Skeletal muscle satellite cell (primary cell): ENCODE data around the gene ARPC1B.

Source experiments
- H3K27me3 ChIP-seq: 2 replicates; pipeline ENCODE4 v1.7.0; 2013; ENCODE audit warnings: low read length; ENCODE audit not compliant: control insufficient read depth, insufficient read depth
- H3K36me3 ChIP-seq: 2 replicates; pipeline ENCODE4 v1.7.0; 2013; ENCODE audit warnings: mild to moderate bottlenecking, control low read depth, low read length; ENCODE audit not compliant: insufficient read depth
- H3K4me1 ChIP-seq: 2 replicates; pipeline ENCODE4 v1.7.0; 2013; ENCODE audit warnings: low read length; ENCODE audit not compliant: control insufficient read depth, insufficient read depth
- H3K4me2 ChIP-seq: 2 replicates; pipeline ENCODE4 v1.7.0; 2013; ENCODE audit warnings: mild to moderate bottlenecking, low read length
- H3K4me3 ChIP-seq: 2 replicates; pipeline ENCODE4 v1.7.0; 2013; ENCODE audit warnings: low read length
- H3K9ac ChIP-seq: 2 replicates; pipeline ENCODE4 v1.7.0; 2013; ENCODE audit warnings: mild to moderate bottlenecking, low read depth, low read length, moderate library complexity
- H3K9me3 ChIP-seq: replicated peaks from 2 replicates; pipeline ENCODE4 v1.7.0; 2013; ENCODE audit warnings: mild to moderate bottlenecking, control low read depth, low read length

The ARPC1B gene

DNA sequence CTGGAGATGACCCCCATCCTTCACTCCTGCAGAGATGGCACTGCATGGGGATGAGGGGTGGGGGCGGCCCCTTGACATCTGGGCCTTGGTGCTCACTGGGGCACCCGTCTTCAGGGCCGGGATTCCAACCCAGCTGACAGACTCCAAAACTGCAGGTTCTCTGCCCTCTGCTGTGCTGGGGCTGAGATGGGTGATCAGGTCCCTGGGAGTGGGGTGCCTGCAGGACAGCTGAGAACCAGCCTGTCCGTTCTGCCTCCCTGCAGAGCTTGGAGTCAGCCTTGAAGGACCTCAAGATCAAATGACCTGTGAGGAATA, 19.6 kb downstream of the ARPC1B start:
- Histone ChIP-seq H3K4me1 (peaks cover 13% of the 10 kb centered on the region), H3K27me3 (no peaks in the 10 kb centered on the region), H3K36me3 (peaks cover 95% of the 10 kb centered on the region), H3K9ac (no peak overlapping the region), H3K4me2 (no peak overlapping the region), H3K9me3 (no peaks in the 10 kb centered on the region), H3K4me3 (no peak overlapping the region)

DNA sequence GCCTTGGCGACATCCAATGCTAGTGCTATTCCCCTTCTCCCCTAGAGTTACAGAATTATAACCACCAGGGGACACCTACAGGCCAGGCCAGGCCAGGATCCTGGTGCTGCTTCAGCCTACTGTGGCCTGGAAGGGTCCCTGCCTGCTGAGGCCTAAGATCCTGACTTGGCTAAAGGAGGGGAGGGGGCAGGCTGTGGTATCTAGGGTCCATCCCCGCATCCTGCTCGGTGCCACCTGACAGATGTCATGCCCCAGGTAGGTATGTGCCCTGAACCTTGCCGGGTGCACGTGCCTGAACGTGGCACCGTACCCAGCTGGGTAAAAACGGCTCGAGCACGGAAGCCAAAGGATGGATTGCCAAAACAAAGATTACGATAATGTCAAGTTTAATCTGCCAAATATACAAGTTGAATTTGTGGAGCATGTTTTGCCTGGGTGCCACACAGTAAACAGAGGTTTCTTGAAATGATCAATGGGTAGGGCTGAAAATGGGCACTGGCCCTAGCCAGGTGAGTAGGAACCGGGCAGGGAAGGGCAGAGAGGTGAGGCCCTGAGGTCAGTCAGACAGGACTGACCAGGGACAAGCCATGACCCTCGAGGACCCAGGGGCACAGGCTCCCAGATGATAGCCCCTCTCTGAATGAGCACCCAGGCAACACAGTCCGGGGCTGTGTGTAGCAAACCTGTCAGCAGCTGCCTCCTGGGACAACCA, 21.2 kb downstream of the ARPC1B start:
- Histone ChIP-seq H3K9ac (no peak overlapping the region), H3K9me3 (no peaks in the 10 kb centered on the region), H3K27me3 (no peaks in the 10 kb centered on the region), H3K4me1 (peaks cover 13% of the 10 kb centered on the region), H3K4me3 (no peak overlapping the region), H3K36me3 (peaks cover 94% of the 10 kb centered on the region), H3K4me2 (no peak overlapping the region)

- H3K9me3 ChIP-seq, result no peaks in the 10 kb centered on the region
- peaks cover 13% of the 10 kb centered on the region for H3K4me1 ChIP-seq
- H3K4me2 ChIP-seq, result no peak overlapping the region
- no peaks in the 10 kb centered on the region for H3K27me3 ChIP-seq
- peaks cover 93% of the 10 kb centered on the region for H3K36me3 ChIP-seq
- H3K4me3 ChIP-seq, result no peak overlapping the region
- H3K9ac ChIP-seq, result no peak overlapping the region
These were observed 22.1 kb downstream of the ARPC1B start for GRCh38 chr7:99396418-99397296.

GRCh38 chr7:99397297-99397983, 22.9 kb downstream of the ARPC1B start:
- H3K4me3 ChIP-seq, result no peak overlapping the region
- H3K36me3 ChIP-seq, result peaks cover 86% of the 10 kb centered on the region
- no peaks in the 10 kb centered on the region for H3K9me3 ChIP-seq
- H3K9ac ChIP-seq, result no peak overlapping the region
- peaks cover 9% of the 10 kb centered on the region for H3K4me1 ChIP-seq
- H3K4me2 ChIP-seq, result no peak overlapping the region
- H3K27me3 ChIP-seq, result no peaks in the 10 kb centered on the region

DNA sequence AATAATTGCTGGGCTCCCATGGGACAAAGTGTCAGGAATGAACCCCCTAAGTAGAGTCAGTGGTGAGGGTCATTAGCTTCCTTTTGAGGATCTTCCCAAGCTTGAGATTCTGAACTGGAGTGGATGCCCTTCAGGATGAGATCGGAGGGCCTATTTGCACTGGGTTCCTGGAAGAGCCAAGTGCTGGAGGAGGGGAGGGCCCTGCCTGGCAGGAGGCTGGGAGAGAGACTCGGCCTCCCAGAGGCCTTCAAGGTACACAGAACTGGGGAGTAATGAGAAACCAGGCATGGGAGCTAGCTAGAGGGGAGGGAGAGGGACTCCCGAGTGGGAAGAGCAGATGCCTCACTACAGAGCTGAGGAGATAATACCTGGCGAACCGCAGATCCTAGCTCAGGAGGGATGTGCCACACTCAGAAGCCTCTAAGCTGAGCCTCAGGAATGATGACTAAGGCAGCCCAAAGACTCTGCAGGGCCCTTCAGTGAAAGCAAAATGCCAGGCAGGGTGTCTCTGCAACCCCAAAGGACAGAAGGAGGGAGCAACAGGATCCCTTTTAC, 24.4 kb downstream of the ARPC1B start:
- Histone ChIP-seq H3K36me3 (peaks cover 83% of the 10 kb centered on the region), H3K4me2 (no peak overlapping the region), H3K9ac (no peak overlapping the region), H3K4me3 (no peak overlapping the region), H3K4me1 (peaks cover 2% of the 10 kb centered on the region), H3K9me3 (no peaks in the 10 kb centered on the region), H3K27me3 (no peaks in the 10 kb centered on the region)

DNA sequence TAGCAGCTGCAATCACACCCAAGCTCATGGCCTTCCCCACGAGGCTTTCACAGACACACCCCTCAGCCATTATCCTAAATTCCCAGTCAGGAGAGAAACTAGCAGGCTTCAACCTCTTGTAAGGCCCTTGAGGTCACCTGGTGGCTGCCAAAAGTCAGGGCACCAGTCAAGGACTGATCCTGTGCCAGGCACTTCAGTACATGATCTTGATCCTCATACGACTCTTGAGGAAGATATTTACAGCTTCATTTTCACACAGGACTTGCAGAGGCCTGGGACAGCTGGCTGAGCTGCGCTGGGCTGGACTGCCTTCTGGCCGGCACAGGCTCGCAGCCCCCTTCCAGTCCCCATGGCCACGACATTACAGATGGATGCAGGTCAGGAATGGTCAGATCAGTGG, 25.1 kb downstream of the ARPC1B start:
- peaks cover 83% of the 10 kb centered on the region for H3K36me3 ChIP-seq

DNA sequence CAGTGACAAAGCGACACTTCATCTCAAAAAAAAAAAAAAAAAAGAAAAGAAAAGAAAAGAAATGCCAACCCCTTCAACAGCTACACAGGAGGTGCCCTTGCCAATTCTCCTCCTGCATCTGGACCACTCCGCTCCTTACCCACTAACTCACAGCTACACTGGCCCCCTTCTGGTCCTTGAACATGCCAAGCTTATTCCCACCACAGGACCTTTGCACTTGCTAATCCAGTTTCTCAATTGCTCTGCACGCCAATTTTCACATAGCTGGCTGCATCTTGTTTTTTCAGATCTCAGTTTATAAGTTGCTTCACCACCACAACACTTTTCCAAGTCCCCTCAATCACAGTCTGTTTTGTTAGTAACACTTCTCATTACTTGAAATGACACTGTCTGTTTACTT, 28.3 kb downstream of the ARPC1B start:
- peaks cover 59% of the 10 kb centered on the region for H3K36me3 ChIP-seq
- no peaks in the 10 kb centered on the region for H3K27me3 ChIP-seq
- H3K4me1 ChIP-seq, result peaks cover 27% of the 10 kb centered on the region
- H3K4me2 ChIP-seq, result no peak overlapping the region
- H3K4me3 ChIP-seq, result no peak overlapping the region
- no peaks in the 10 kb centered on the region for H3K9me3 ChIP-seq
- no peak overlapping the region for H3K9ac ChIP-seq

More for the DNA sequence above, 25.1 kb downstream of the ARPC1B start:
- no peak overlapping the region for H3K4me2 ChIP-seq
- peaks cover 8% of the 10 kb centered on the region for H3K4me1 ChIP-seq
- no peaks in the 10 kb centered on the region for H3K9me3 ChIP-seq
- no peak overlapping the region for H3K4me3 ChIP-seq
- H3K9ac ChIP-seq, result no peak overlapping the region
- H3K27me3 ChIP-seq, result no peaks in the 10 kb centered on the region

GRCh38 chr7:99403764-99404163, 29.2 kb downstream of the ARPC1B start:
- Histone ChIP-seq H3K27me3 (no peaks in the 10 kb centered on the region), H3K4me3 (no peak overlapping the region), H3K4me2 (no peak overlapping the region), H3K9ac (no peak overlapping the region), H3K36me3 (peaks cover 49% of the 10 kb centered on the region), H3K9me3 (no peaks in the 10 kb centered on the region), H3K4me1 (peaks cover 27% of the 10 kb centered on the region)

DNA sequence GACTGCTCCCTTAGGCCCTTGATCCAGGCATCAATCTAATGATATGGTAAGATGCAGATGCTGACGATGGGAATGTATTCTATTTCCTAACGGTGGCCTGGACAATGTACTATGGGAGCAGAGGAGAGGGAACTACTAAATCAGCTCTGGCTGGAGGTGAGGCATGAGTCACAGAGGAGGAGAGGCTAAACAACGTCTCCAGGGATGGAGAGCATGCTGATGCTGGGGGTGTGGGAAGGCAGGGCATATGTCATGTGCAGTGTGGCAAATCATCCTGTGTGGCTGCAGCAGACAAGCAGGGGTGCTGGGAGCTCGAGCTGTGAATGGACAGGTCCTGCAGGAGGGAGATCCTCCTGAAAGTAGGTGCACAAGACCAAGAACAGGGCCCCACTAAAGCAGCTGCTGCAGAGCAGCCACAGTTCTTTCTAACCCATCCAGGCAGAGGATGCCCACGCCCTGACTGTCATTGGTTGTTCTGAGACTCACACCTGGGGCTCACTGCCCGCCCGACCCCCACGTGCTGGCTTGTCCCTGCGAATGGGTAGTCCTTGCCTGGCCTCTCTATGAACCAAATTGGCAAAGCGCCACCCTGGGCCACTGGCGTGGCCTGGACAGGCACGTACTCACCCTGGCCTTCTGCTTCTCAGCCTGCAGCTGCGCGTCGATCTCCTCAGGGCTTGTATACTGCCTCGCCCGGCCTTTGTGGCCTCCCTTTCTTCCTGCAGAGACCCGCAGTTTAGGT, 29.9 kb downstream of the ARPC1B start:
- Histone ChIP-seq H3K36me3 (peaks cover 44% of the 10 kb centered on the region), H3K4me1 (peaks cover 27% of the 10 kb centered on the region), H3K9ac (no peak overlapping the region), H3K27me3 (no peaks in the 10 kb centered on the region), H3K9me3 (no peaks in the 10 kb centered on the region), H3K4me3 (no peak overlapping the region), H3K4me2 (no peak overlapping the region)

DNA sequence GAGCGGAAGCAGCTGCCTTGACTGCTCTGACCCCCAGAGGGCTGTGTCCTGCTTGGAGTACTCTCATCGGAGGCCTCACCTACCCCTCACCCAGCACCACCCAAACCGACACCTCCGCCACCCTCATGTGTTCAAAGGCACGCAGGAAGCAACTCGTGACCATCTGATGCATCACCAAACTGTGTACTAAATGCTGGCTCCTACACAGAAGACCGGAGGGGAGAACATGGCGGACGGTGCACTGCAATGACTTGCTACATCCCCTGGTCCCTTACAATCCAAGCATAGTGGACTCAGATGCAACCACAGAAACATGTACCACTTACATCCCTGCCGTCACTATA, 30.4 kb downstream of the ARPC1B start:
- Histone ChIP-seq H3K9ac (no peak overlapping the region), H3K36me3 (peaks cover 38% of the 10 kb centered on the region), H3K9me3 (no peaks in the 10 kb centered on the region), H3K4me3 (no peak overlapping the region), H3K27me3 (no peaks in the 10 kb centered on the region), H3K4me1 (peaks cover 30% of the 10 kb centered on the region), H3K4me2 (no peak overlapping the region)

DNA sequence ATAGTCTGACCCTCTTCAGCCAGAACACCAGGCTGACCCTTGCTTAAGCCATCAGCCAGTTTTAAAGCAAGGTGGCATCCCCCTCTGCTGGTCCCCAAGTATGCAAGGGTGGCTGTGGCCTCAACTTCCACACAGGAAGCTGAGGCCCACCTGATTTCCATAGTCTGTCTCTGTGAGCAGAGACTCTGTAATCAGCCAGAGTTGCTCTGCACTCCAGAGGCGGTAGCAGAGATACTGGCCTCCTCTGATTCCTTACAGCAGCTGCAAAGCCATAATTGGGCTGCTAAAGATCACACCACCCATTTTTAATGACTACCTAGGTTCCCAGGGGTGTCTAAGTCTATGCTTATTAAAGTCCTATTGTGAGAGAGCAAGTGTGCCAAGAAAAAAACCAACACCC, 32.0 kb downstream of the ARPC1B start:
- H3K4me2 ChIP-seq, result peak overlapping the region; percentile 91
- peaks cover 36% of the 10 kb centered on the region for H3K4me1 ChIP-seq
- H3K9me3 ChIP-seq, result no peaks in the 10 kb centered on the region
- H3K36me3 ChIP-seq, result peaks cover 37% of the 10 kb centered on the region
- no peaks in the 10 kb centered on the region for H3K27me3 ChIP-seq
- peak overlapping the region; percentile 97 for H3K9ac ChIP-seq
- peak overlapping the region; percentile 93 for H3K4me3 ChIP-seq
